ENCODE measurements around the gene GPR4. TPM values are rescaled to one million over a fixed set of nuclear protein-coding genes. Genes with fewer than 3 reads are reported as not detected.

The GPR4 gene
- total and polyA plus RNA-seq, 5 donors from 2014 or later: not detected

DNA sequence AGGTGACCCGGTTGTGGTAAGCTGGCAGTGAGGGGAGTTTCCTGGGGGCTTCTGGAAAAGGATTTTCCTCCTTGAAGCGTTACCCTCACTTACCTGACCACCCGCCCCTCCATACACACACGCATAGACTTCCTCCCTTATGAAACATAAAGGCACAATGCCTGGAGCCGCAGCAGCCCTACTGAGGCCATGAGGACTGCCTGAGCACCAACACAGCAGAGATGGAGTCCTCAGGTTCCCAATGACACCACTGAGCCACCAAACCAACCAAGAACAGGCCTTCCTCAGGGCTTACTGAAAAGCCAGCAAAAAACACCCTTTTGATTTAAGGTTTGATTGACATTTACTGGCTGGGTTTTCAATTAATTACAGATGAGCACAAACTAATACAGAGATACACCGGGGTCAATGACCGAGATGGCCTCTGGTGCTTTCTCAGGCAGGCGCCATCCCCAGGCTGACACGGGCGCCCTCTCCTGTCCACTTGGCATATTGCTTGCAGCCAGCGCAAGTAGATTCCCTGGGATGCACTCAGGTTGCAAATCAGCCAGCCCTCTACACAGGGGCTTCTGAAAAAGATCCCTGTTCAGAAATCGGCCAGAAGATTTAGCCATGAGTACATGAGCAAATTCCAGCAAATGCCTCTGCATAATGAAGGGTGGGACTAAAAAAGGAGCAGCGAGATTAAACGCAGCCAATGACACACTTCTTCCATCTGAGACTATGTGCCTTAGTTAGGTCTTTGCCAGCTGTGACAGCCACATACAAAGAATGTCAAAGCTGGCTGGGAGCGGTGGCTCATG is 32.2 kb downstream of the GPR4 start:
- DNase-seq (peak; percentile 22 to 50 (median 45)), ATAC-seq (ENCODE audit: low read depth in 2 of 2) (peak in 1 of 2 donors; percentile 48)
- peaks cover 9 to 14% (median 11%) of the 10 kb centered on the region in 4 donors for H3K4me1 Mint-ChIP-seq
- peaks cover 7% of the 10 kb centered on the region for H3K36me3 Mint-ChIP-seq
- Histone ChIP-seq H3K36me3 (ENCODE audit: control insufficient read depth, insufficient read depth, low read length) (no peaks in the 10 kb centered on the region), H3K27ac (ENCODE audit: insufficient read depth, low read length, poor library complexity, severe bottlenecking) (no peak overlapping the region), H3K9me3 (ENCODE audit: control insufficient read depth in 2 of 2, low read length in 2 of 2) (no peaks in the 10 kb centered on the region), H3K4me3 (ENCODE audit: low read depth, low read length) (no peak overlapping the region), H3K27me3 (ENCODE audit: control insufficient read depth, insufficient read depth, low read length) (no peaks in the 10 kb centered on the region), H3K4me1 (ENCODE audit: control insufficient read depth, insufficient read depth, low read length, poor library complexity, severe bottlenecking) (no peaks in the 10 kb centered on the region)
- H3K4me3 Mint-ChIP-seq: no peak overlapping the region
- H3K9me3 Mint-ChIP-seq: no peaks in the 10 kb centered on the region
- H3K27me3 Mint-ChIP-seq: no peaks in the 10 kb centered on the region
- H3K27ac Mint-ChIP-seq: peak overlapping the region in 2 of 3 donors; percentile 52 to 87

DNA sequence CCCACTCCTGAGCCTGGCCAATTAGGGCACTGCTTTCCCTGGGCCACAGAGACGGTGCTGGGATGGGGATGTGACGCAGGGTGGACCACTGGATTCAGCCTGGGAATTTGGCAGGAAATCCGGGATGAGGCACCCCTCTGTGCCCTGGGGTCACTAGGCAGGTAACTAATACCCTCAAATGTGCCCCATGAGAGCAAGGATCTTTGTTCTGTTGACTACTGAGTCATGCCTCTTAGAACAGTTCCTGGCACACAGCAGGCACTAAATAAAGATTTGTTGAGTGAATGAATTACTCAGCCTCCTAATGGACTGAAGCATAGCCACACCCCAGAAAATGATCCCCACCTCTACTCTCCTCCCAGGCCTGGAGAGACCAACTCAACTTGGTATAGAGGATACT is 33.3 kb downstream of the GPR4 start:
- Mint-ChIP-seq H3K27me3 (no peaks in the 10 kb centered on the region), H3K27ac (no peak overlapping the region), H3K4me3 (no peak overlapping the region), H3K36me3 (peaks cover 6% of the 10 kb centered on the region), H3K9me3 (no peaks in the 10 kb centered on the region), H3K4me1 (peaks cover 9 to 19% (median 15%) of the 10 kb centered on the region in 4 donors)
- no peak for ATAC-seq (ENCODE audit: low read depth in 2 of 2)
- Histone ChIP-seq H3K27ac (ENCODE audit: insufficient read depth, low read length, poor library complexity, severe bottlenecking) (no peak overlapping the region), H3K27me3 (ENCODE audit: control insufficient read depth, insufficient read depth, low read length) (no peaks in the 10 kb centered on the region), H3K36me3 (ENCODE audit: control insufficient read depth, insufficient read depth, low read length) (no peaks in the 10 kb centered on the region), H3K9me3 (ENCODE audit: control insufficient read depth in 2 of 2, low read length in 2 of 2) (no peaks in the 10 kb centered on the region), H3K4me1 (ENCODE audit: control insufficient read depth, insufficient read depth, low read length, poor library complexity, severe bottlenecking) (peaks cover 8% of the 10 kb centered on the region), H3K4me3 (ENCODE audit: low read depth, low read length) (no peak overlapping the region)
- no peak for DNase-seq

DNA sequence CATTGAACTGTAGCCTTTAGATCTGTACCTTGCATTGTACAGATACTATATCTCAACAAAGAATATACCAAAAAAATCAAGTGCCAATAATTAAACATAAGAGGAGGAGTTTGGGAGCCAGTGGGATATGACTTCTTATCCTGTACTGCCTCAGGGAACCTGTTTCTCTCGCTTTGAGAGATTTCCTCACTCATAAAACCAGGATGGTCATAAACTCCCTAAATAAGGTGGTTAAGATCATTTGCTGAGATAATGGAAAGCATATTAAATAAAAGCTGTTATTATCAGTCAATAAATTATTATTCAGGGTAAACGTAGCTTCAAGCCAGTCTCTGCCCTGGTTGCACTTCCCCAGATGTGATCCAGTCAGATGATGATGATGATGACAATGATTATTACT is 34.4 kb downstream of the GPR4 start:
- Histone ChIP-seq H3K4me1 (ENCODE audit: control insufficient read depth, insufficient read depth, low read length, poor library complexity, severe bottlenecking) (peaks cover 9% of the 10 kb centered on the region), H3K4me3 (ENCODE audit: low read depth, low read length) (no peak overlapping the region), H3K9me3 (ENCODE audit: control insufficient read depth in 2 of 2, low read length in 2 of 2) (no peaks in the 10 kb centered on the region), H3K27me3 (ENCODE audit: control insufficient read depth, insufficient read depth, low read length) (no peaks in the 10 kb centered on the region), H3K27ac (ENCODE audit: insufficient read depth, low read length, poor library complexity, severe bottlenecking) (no peak overlapping the region), H3K36me3 (ENCODE audit: control insufficient read depth, insufficient read depth, low read length) (no peaks in the 10 kb centered on the region)
- no peaks in the 10 kb centered on the region for H3K9me3 Mint-ChIP-seq
- H3K27ac Mint-ChIP-seq: peak overlapping the region in 1 of 3 donors; percentile 71
- no peak overlapping the region for H3K4me3 Mint-ChIP-seq
- no peaks in the 10 kb centered on the region for H3K27me3 Mint-ChIP-seq
- peaks cover 13 to 31% (median 21%) of the 10 kb centered on the region in 4 donors for H3K4me1 Mint-ChIP-seq
- H3K36me3 Mint-ChIP-seq: peaks cover 3% of the 10 kb centered on the region
- ATAC-seq (ENCODE audit: low read depth in 2 of 2) (no peak), DNase-seq (no peak)

DNA sequence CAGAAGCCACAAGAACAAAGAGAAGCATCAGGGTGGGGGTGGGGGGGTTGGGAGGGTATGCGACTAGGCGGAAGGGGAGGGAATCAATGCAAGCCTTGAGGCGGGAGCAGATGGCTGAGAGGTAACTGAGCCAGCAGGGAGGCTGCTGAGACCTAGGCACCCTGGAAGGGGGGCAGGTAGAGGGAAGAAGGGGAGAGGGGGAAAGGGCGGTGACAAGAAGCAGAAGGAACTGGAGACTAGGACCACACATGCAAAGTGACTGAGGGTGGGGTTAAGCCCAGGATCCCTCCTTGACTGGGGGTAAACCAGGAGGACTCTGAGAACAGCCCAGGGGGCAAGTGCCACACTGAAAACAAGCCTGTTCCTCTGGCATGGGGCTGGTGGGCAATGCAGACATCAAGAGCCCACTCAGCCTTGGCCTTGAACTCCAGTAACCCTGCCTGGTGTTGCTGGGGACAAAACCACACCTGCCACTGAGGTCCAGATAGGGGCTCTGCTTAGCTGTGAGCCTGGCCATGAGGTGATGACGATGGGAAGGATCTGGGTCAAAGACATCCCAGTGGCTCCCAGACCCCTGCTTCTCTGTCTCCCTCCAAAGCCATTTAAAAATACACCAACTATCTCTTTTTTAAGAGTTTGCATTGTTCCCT is 37.8 kb downstream of the GPR4 start:
- no peak overlapping the region for H3K4me3 Mint-ChIP-seq

DNA sequence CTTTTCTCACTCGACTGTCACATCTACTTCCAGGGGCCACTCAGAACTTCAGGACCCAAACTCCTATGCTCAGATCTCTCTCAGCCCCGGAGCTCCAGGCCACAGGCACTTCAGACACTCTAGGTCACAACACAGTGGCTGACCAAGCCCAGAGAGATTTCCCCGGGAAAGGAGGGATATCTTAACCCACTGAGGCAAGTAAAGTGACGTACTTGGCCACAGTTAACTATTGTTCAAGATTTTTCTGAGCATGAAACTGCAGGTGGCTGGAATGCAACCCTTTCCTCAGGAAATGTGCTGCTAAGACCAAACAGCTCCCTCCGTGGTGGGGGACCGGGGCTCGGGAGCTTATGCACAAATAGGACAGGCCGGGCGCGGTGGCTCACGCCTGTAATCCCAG is 41.3 kb downstream of the GPR4 start:
- peaks cover 5 to 57% (median 20%) of the 10 kb centered on the region in 4 donors for H3K4me1 Mint-ChIP-seq
- Histone ChIP-seq H3K9me3 (ENCODE audit: control insufficient read depth in 2 of 2, low read length in 2 of 2) (no peaks in the 10 kb centered on the region), H3K4me1 (ENCODE audit: control insufficient read depth, insufficient read depth, low read length, poor library complexity, severe bottlenecking) (peaks cover 9% of the 10 kb centered on the region), H3K27me3 (ENCODE audit: control insufficient read depth, insufficient read depth, low read length) (no peaks in the 10 kb centered on the region), H3K4me3 (ENCODE audit: low read depth, low read length) (no peak overlapping the region), H3K36me3 (ENCODE audit: control insufficient read depth, insufficient read depth, low read length) (no peaks in the 10 kb centered on the region), H3K27ac (ENCODE audit: insufficient read depth, low read length, poor library complexity, severe bottlenecking) (no peak overlapping the region)
- peak overlapping the region in 1 of 4 donors; percentile 59 for H3K4me3 Mint-ChIP-seq
- ATAC-seq (ENCODE audit: low read depth in 2 of 2): no peak
- DNase-seq: no peak
- no peaks in the 10 kb centered on the region for H3K9me3 Mint-ChIP-seq
- H3K27ac Mint-ChIP-seq: peak overlapping the region; percentile 70 to 87 (median 84)
- H3K27me3 Mint-ChIP-seq: no peaks in the 10 kb centered on the region
- H3K36me3 Mint-ChIP-seq: no peaks in the 10 kb centered on the region

More for the DNA sequence above, 37.8 kb downstream of the GPR4 start:
- Histone ChIP-seq H3K27ac (ENCODE audit: insufficient read depth, low read length, poor library complexity, severe bottlenecking) (no peak overlapping the region), H3K4me1 (ENCODE audit: control insufficient read depth, insufficient read depth, low read length, poor library complexity, severe bottlenecking) (peaks cover 9% of the 10 kb centered on the region), H3K9me3 (ENCODE audit: control insufficient read depth in 2 of 2, low read length in 2 of 2) (no peaks in the 10 kb centered on the region), H3K27me3 (ENCODE audit: control insufficient read depth, insufficient read depth, low read length) (no peaks in the 10 kb centered on the region), H3K4me3 (ENCODE audit: low read depth, low read length) (no peak overlapping the region), H3K36me3 (ENCODE audit: control insufficient read depth, insufficient read depth, low read length) (no peaks in the 10 kb centered on the region)
- Mint-ChIP-seq H3K4me1 (peaks cover 8 to 41% (median 16%) of the 10 kb centered on the region in 4 donors), H3K27me3 (no peaks in the 10 kb centered on the region), H3K9me3 (no peaks in the 10 kb centered on the region), H3K36me3 (no peaks in the 10 kb centered on the region), H3K27ac (peak overlapping the region; percentile 83 to 95 (median 92))
- ATAC-seq (ENCODE audit: low read depth in 2 of 2): no peak
- no peak for DNase-seq

DNA sequence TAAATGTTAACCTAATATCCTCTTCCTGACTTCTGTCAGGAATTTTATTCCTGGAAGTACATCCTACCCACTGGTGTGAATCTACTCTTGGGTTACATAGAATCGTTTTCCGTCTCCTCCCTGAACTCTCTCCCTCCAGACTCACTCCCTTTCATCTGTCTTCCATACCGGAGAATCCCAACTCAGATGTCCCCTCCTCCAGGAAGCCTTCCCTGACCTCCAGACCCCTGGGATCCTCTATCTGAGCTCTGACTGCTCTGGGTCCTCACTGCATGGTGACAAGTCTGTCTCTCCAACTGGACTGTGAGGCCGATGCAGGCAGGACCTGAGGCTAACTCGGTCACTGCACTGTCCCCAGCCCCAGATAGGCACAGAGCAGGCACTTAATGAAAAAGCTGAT is 42.0 kb downstream of the GPR4 start:
- Histone ChIP-seq H3K4me3 (ENCODE audit: low read depth, low read length) (no peak overlapping the region), H3K4me1 (ENCODE audit: control insufficient read depth, insufficient read depth, low read length, poor library complexity, severe bottlenecking) (peaks cover 9% of the 10 kb centered on the region), H3K27ac (ENCODE audit: insufficient read depth, low read length, poor library complexity, severe bottlenecking) (no peak overlapping the region), H3K9me3 (ENCODE audit: control insufficient read depth in 2 of 2, low read length in 2 of 2) (no peaks in the 10 kb centered on the region), H3K27me3 (ENCODE audit: control insufficient read depth, insufficient read depth, low read length) (no peaks in the 10 kb centered on the region), H3K36me3 (ENCODE audit: control insufficient read depth, insufficient read depth, low read length) (no peaks in the 10 kb centered on the region)
- peak overlapping the region in 2 of 3 donors; percentile 68 to 84 for H3K27ac Mint-ChIP-seq
- no peaks in the 10 kb centered on the region for H3K36me3 Mint-ChIP-seq
- ATAC-seq (ENCODE audit: low read depth in 2 of 2) (no peak), DNase-seq (no peak)
- H3K4me3 Mint-ChIP-seq: no peak overlapping the region
- H3K4me1 Mint-ChIP-seq: peaks cover 5 to 57% (median 20%) of the 10 kb centered on the region in 4 donors
- H3K27me3 Mint-ChIP-seq: no peaks in the 10 kb centered on the region
- H3K9me3 Mint-ChIP-seq: no peaks in the 10 kb centered on the region

DNA sequence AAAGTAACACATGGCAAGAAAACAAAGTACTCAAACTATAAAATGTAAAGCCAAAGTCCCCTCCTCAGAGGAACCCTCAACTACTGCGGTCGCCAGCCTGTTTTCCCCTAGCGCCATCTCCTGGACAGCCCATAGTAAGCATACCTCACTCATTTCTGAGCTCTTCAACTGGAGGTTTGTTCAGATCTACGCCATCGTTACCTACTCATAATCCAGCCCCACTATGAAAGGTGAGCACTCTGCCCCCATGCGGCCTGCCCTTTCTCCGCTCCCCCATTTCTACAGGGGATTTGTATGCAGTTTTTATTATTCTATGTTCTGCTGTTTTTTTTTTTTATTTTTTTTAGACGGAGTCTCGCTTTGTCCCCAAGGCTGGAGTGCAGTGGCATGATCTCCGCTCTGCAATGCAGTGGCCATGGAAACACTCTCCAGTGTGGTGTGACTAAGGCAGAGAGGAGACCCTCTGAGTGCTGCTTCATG is 43.6 kb downstream of the GPR4 start:
- Mint-ChIP-seq H3K4me1 (peaks cover 5 to 46% (median 16%) of the 10 kb centered on the region in 4 donors), H3K4me3 (no peak overlapping the region)
- peak; percentile 48 to 83 (median 80) for DNase-seq

More for the DNA sequence above, 43.6 kb downstream of the GPR4 start:
- Histone ChIP-seq H3K4me3 (ENCODE audit: low read depth, low read length) (no peak overlapping the region), H3K36me3 (ENCODE audit: control insufficient read depth, insufficient read depth, low read length) (no peaks in the 10 kb centered on the region), H3K27ac (ENCODE audit: insufficient read depth, low read length, poor library complexity, severe bottlenecking) (no peak overlapping the region), H3K9me3 (ENCODE audit: control insufficient read depth in 2 of 2, low read length in 2 of 2) (no peaks in the 10 kb centered on the region), H3K4me1 (ENCODE audit: control insufficient read depth, insufficient read depth, low read length, poor library complexity, severe bottlenecking) (no peaks in the 10 kb centered on the region), H3K27me3 (ENCODE audit: control insufficient read depth, insufficient read depth, low read length) (no peaks in the 10 kb centered on the region)
- Mint-ChIP-seq H3K27ac (peak overlapping the region in 2 of 3 donors; percentile 34 to 79), H3K9me3 (no peaks in the 10 kb centered on the region), H3K27me3 (no peaks in the 10 kb centered on the region), H3K36me3 (no peaks in the 10 kb centered on the region)
- ATAC-seq (ENCODE audit: low read depth in 2 of 2): peak; percentile 93 to 94

Data from CD4-positive, CD25-positive, alpha-beta regulatory T cell (primary cell).